ENCODE measurements around the gene HIP1.
"Not testable (repeated sequence)": the region's sequence is repeated elsewhere in the genome, so short reads cannot be mapped to it uniquely, and the experiment has no call there.

DNA sequence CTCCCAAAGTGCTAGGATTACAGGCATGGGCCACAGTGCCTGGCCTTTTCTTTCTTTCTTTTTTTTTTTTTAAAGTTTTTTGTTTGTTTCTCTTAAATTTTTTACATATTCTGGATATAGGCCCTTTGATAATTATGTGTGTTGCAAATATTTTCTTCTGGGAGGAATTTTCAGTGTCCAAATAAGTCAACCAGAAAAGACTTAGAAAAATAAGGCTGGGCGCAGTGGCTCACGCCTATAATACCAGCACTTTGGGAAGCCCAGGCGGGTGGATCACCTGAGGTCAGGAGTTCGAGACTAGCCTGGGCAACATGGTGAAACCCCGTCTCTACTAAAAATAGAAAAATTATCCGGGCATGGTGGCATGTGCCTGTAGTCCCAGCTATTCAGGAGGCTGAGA, 11.4 kb downstream of the HIP1 start:
- TF ChIP-seq, protein P1, sequence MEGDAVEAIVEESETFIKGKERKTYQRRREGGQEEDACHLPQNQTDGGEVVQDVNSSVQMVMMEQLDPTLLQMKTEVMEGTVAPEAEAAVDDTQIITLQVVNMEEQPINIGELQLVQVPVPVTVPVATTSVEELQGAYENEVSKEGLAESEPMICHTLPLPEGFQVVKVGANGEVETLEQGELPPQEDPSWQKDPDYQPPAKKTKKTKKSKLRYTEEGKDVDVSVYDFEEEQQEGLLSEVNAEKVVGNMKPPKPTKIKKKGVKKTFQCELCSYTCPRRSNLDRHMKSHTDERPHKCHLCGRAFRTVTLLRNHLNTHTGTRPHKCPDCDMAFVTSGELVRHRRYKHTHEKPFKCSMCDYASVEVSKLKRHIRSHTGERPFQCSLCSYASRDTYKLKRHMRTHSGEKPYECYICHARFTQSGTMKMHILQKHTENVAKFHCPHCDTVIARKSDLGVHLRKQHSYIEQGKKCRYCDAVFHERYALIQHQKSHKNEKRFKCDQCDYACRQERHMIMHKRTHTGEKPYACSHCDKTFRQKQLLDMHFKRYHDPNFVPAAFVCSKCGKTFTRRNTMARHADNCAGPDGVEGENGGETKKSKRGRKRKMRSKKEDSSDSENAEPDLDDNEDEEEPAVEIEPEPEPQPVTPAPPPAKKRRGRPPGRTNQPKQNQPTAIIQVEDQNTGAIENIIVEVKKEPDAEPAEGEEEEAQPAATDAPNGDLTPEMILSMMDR (IDR thresholded peaks at IDR 0.05), result not testable (repeated sequence)
- TF ChIP-seq POLR2AphosphoS5, EP300 (IDR thresholded peaks at IDR 0.05): not testable (repeated sequence)

Measured in esophagus muscularis mucosa (tissue), 4 donors.